H9 (cell line): Measurements from ENCODE around the gene TENT5C. TPM values are rescaled to one million over a fixed set of nuclear protein-coding genes. Genes with fewer than 3 reads are reported as not detected.

Experiments used
- DNase-seq: peaks from one replicate; pipeline ENCODE4 v3.0.0-alpha.2; 2017
- H2AFZ ChIP-seq: one replicate; pipeline ENCODE4 v1.6.1; 2013; ENCODE audit warnings: mild to moderate bottlenecking, low read length, control low read depth, moderate library complexity
- H2AK5ac ChIP-seq: 2 replicates; pipeline ENCODE4 v1.6.1; 2013; ENCODE audit warnings: low read length, control low read depth, mixed read lengths; ENCODE audit not compliant: insufficient read length
- H2BK120ac ChIP-seq: one replicate; pipeline ENCODE4 v1.6.1; 2013; ENCODE audit warnings: low read depth, mild to moderate bottlenecking, low read length, control low read depth, inconsistent platforms; ENCODE audit not compliant: poor library complexity, severe bottlenecking
- H2BK12ac ChIP-seq: 2 replicates; pipeline ENCODE4 v1.6.1; 2013; ENCODE audit warnings: low read length, control low read depth, mixed read lengths, low read depth; ENCODE audit not compliant: insufficient read length
- H2BK15ac ChIP-seq: 2 replicates; pipeline ENCODE4 v1.6.1; 2013; ENCODE audit warnings: low read depth, low read length, control low read depth
- H2BK20ac ChIP-seq: one replicate; pipeline ENCODE4 v1.6.1; 2013; ENCODE audit warnings: low read depth, mild to moderate bottlenecking, low read length, control low read depth, inconsistent platforms; ENCODE audit not compliant: poor library complexity, severe bottlenecking
- H2BK5ac ChIP-seq: 2 replicates; pipeline ENCODE4 v1.6.1; 2013; ENCODE audit warnings: low read length, control low read depth, mixed read lengths; ENCODE audit not compliant: insufficient read length
- H3K14ac ChIP-seq: 2 replicates; pipeline ENCODE4 v1.6.1; 2013; ENCODE audit warnings: low read length, control low read depth; ENCODE audit not compliant: insufficient read depth
- H3K18ac ChIP-seq: 2 replicates; pipeline ENCODE4 v1.6.1; 2013; ENCODE audit warnings: low read depth, mild to moderate bottlenecking, mixed read lengths, low read length, control low read depth; ENCODE audit not compliant: insufficient read length
- H3K23ac ChIP-seq: 2 replicates; pipeline ENCODE4 v1.6.1; 2013; ENCODE audit warnings: low read length, control low read depth, mixed read lengths, low read depth; ENCODE audit not compliant: insufficient read length
- H3K23me2 ChIP-seq: 2 replicates; pipeline ENCODE4 v1.6.1; 2013; ENCODE audit warnings: low read depth, mild to moderate bottlenecking, mixed read lengths, low read length, control low read depth; ENCODE audit not compliant: insufficient read length, poor library complexity, severe bottlenecking
- H3K27ac ChIP-seq: 2 replicates; pipeline ENCODE4 v1.5.1; 2013; ENCODE audit warnings: low read length, control low read depth, mixed read lengths, low read depth; ENCODE audit not compliant: insufficient read length
- H3K27me3 ChIP-seq: 2 replicates; pipeline ENCODE4 v1.6.1; 2013; ENCODE audit warnings: low read length, control low read depth, inconsistent platforms; ENCODE audit not compliant: insufficient read depth
- H3K4ac ChIP-seq: 2 replicates; pipeline ENCODE4 v1.6.1; 2013; ENCODE audit warnings: low read depth, mild to moderate bottlenecking, control low read depth, inconsistent platforms, low read length, moderate library complexity
- H3K4me1 ChIP-seq: 2 replicates; pipeline ENCODE4 v1.6.1; 2013; ENCODE audit warnings: low read length, control low read depth, inconsistent platforms; ENCODE audit not compliant: insufficient read depth
- H3K4me2 ChIP-seq: 2 replicates; pipeline ENCODE4 v1.6.1; 2013; ENCODE audit warnings: low read length, control low read depth, mixed read lengths; ENCODE audit not compliant: insufficient read length, insufficient read depth
- H3K56ac ChIP-seq: 2 replicates; pipeline ENCODE4 v1.6.1; 2013; ENCODE audit warnings: low read depth, mild to moderate bottlenecking, mixed read lengths, low read length, control low read depth; ENCODE audit not compliant: insufficient read length
- H3K79me1 ChIP-seq: 2 replicates; pipeline ENCODE4 v1.6.1; 2013; ENCODE audit warnings: low read depth, mild to moderate bottlenecking, moderate library complexity, low read length, control low read depth, inconsistent platforms; ENCODE audit not compliant: insufficient read depth, poor library complexity, severe bottlenecking
- H3K79me2 ChIP-seq: 2 replicates; pipeline ENCODE4 v1.6.1; 2013; ENCODE audit warnings: low read length, control low read depth, inconsistent platforms; ENCODE audit not compliant: insufficient read depth
- H3K9ac ChIP-seq: 2 replicates; pipeline ENCODE4 v1.6.1; 2013; ENCODE audit warnings: low read length, control low read depth, mixed read lengths; ENCODE audit not compliant: insufficient read length; ENCODE audit errors: extremely low read depth
- H3K9me3 ChIP-seq: one replicate; pipeline ENCODE4 v1.6.1; 2013; ENCODE audit warnings: low read depth, low read length, inconsistent platforms; ENCODE audit not compliant: control insufficient read depth
- H3T11ph ChIP-seq: one replicate; pipeline ENCODE4 v1.6.1; 2013; ENCODE audit warnings: mild to moderate bottlenecking, low read length, control low read depth, inconsistent platforms
- H4K20me1 ChIP-seq: one replicate; pipeline ENCODE4 v1.6.1; 2013; ENCODE audit not compliant: control insufficient read depth, insufficient read length, insufficient read depth
- H4K5ac ChIP-seq: 2 replicates; pipeline ENCODE4 v1.6.1; 2013; ENCODE audit warnings: low read depth, mild to moderate bottlenecking, mixed read lengths, low read length, control low read depth; ENCODE audit not compliant: insufficient read length
- H4K8ac ChIP-seq: replicated peaks from 2 replicates; pipeline ENCODE4 v1.6.1; 2013; ENCODE audit warnings: low read length, control low read depth, mixed read lengths, low read depth; ENCODE audit not compliant: insufficient read length
- H4K91ac ChIP-seq: 2 replicates; pipeline ENCODE4 v1.6.1; 2013; ENCODE audit warnings: low read depth, mild to moderate bottlenecking, moderate library complexity, mixed read lengths, low read length, control low read depth; ENCODE audit not compliant: insufficient read length
- H3K27ac Mint-ChIP-seq, 3 experiments: 2 replicates in 2 of 3; 3 replicates in 1 of 3; pipeline ENCODE4 v1.8.0; 2020 to 2021; ENCODE audit warnings: mixed read lengths in 3 of 3, mild to moderate bottlenecking in 1 of 3, moderate library complexity in 1 of 3
- H3K27me3 Mint-ChIP-seq: 2 replicates; pipeline ENCODE4 v1.8.0; 2021; ENCODE audit warnings: low read depth, mild to moderate bottlenecking, moderate library complexity, mixed read lengths
- H3K36me3 Mint-ChIP-seq, 3 experiments: 2 replicates in 2 of 3; 3 replicates in 1 of 3; pipeline ENCODE4 v1.8.0; 2020 to 2021; ENCODE audit warnings: low read depth in 3 of 3, mixed read lengths in 3 of 3; ENCODE audit not compliant: insufficient read depth in 1 of 3
- H3K4me1 Mint-ChIP-seq, 2 experiments: 2 replicates each; pipeline ENCODE4 v1.8.0; 2020; ENCODE audit warnings: mixed read lengths in 2 of 2
- H3K4me3 Mint-ChIP-seq, 2 experiments: 2 replicates in 1 of 2; 3 replicates in 1 of 2; pipeline ENCODE4 v1.8.0; 2020 to 2021; ENCODE audit warnings: mild to moderate bottlenecking in 2 of 2, mixed read lengths in 2 of 2, moderate library complexity in 1 of 2
- H3K9me3 Mint-ChIP-seq, 2 experiments: 2 replicates in 1 of 2; 3 replicates in 1 of 2; pipeline ENCODE4 v1.8.0; 2020; ENCODE audit warnings: mild to moderate bottlenecking in 2 of 2, mixed read lengths in 2 of 2, moderate library complexity in 1 of 2
- CTCF ChIP-seq: fragments of 200-600 bp; sonication (generic); conservative IDR thresholded peaks from 3 replicates; pipeline ENCODE4 v1.8.0; 2021; ENCODE audit warnings: antibody characterized with exemption, mild to moderate bottlenecking
- WGBS: extraction: QIAGEN DNeasy Blood & Tissue Kit; methylation state at CpG from one replicate; pipeline ENCODE4 v1.1.7; 2013; ENCODE audit warnings: missing lambda C conversion rate, low lambda C conversion rate, mixed read lengths; ENCODE audit not compliant: insufficient read length; ENCODE audit errors: extremely low coverage; 5-methylcytosine and 5-hydroxymethylcytosine counted together
- total RNA-seq: library from RNA; stranded (reverse); gene quantifications from 2 replicates; pipeline ENCODE4 v1.2.1, GENCODE V29; 2021

Gene TENT5C
- total RNA-seq, 1 experiment from 2014 or later, result 0.37 TPM

- no peak for TF ChIP-seq CTCF
- no peak overlapping the region for H3K18ac ChIP-seq
- no peaks in the 10 kb centered on the region for H3K27me3 ChIP-seq
- no peaks in the 10 kb centered on the region for H3K79me2 ChIP-seq
- no peak overlapping the region for H3K27ac ChIP-seq
- no peak overlapping the region for H2BK12ac ChIP-seq
- H4K91ac ChIP-seq, result no peak overlapping the region
- no peak overlapping the region for H3K14ac ChIP-seq
- no peak overlapping the region for H3K9ac ChIP-seq
- no peaks in the 10 kb centered on the region for H4K20me1 ChIP-seq
- no peaks in the 10 kb centered on the region for H3K9me3 ChIP-seq
- H2AFZ ChIP-seq, result no peak overlapping the region
- H2BK15ac ChIP-seq, result no peak overlapping the region
- no peak overlapping the region for H2AK5ac ChIP-seq
- H3K79me1 ChIP-seq, result no peaks in the 10 kb centered on the region
- no CpG with 5 or more reads among the region's 2 CpGs for WGBS
- DNase-seq, result no peak
- H3K4ac ChIP-seq, result no peak overlapping the region
- no peaks in the 10 kb centered on the region for H3K36me3 Mint-ChIP-seq
- H4K5ac ChIP-seq, result no peak overlapping the region
- H3K4me3 Mint-ChIP-seq, result no peak overlapping the region
- no peaks in the 10 kb centered on the region; the same call in 1 of the 2 replicates for H3K27me3 Mint-ChIP-seq
- H3K4me2 ChIP-seq, result no peak overlapping the region
- no peak overlapping the region for H4K8ac ChIP-seq
- no peak overlapping the region for H2BK20ac ChIP-seq
- H3K56ac ChIP-seq, result no peak overlapping the region
- no peaks in the 10 kb centered on the region for H3K23me2 ChIP-seq
- H3T11ph ChIP-seq, result no peak overlapping the region
- no peaks in the 10 kb centered on the region for H3K9me3 Mint-ChIP-seq
- 0 out of 2 replicates have a peak, but pooled peaks cover 3% of the 10 kb centered on the region for H3K4me1 ChIP-seq
- peaks cover 4 to 5% of the 10 kb centered on the region in 2 experiments; a peak in 2 of 4 replicates for H3K4me1 Mint-ChIP-seq
- no peak overlapping the region for H3K27ac Mint-ChIP-seq
- H2BK5ac ChIP-seq, result no peak overlapping the region
- H2BK120ac ChIP-seq, result no peak overlapping the region
- no peak overlapping the region for H3K23ac ChIP-seq
Observed at GRCh38 chr1:117643601-117644000, 37.8 kb downstream of the TENT5C start.
